HepG2 (cell line): ENCODE data around the gene RAD9A. TPM values are rescaled to one million over a fixed set of nuclear protein-coding genes. Genes with fewer than 3 reads are reported as not detected.

ENCODE experiments used
- ATAC-seq: fragments of 200-7000 bp; cut with Tn5 transposase; 3 replicates; pipeline ENCODE4 v1.9.1; 2020; ENCODE audit warnings: mild to moderate bottlenecking, moderate library complexity
- BruUV-seq: library from RNA; stranded (reverse); fragments of 400-500 nt; replicated peaks from 2 replicates; lab custom pipeline; 2021; lab: Mats Ljungman, UMichigan
- CTCF ChIA-PET: fragments of 300-600 bp; formaldehyde crosslinking; extraction: SDS; loops from one replicate; lab custom pipeline; 2021; ENCODE audit warnings: low total read pairs, inconsistent platforms, low intra/inter-chr PET ratio; lab: Yijun Ruan, JAX
- POLR2A ChIA-PET: fragments of 350-600 bp; sonication (Branson Sonifier 250); formaldehyde crosslinking; loops from one replicate; lab custom pipeline; 2020; ENCODE audit warnings: antibody characterized with exemption, inconsistent platforms; lab: Yijun Ruan, JAX
- DNase-seq: peaks from one replicate; pipeline ENCODE4 v3.0.0-alpha.2; 2015; ENCODE audit warnings: low spot score
- FAIRE-seq: peaks from 3 replicates; lab custom pipeline; 2011; peaks lifted over from hg19 to GRCh38; lab: Jason Lieb, UNC
- H2AFZ ChIP-seq: one replicate; pipeline ENCODE4 v1.6.1; 2011; ENCODE audit warnings: low read length, inconsistent platforms
- H3K27ac ChIP-seq: fragments of 300-600 bp; 3 replicates; pipeline ENCODE4 v1.8.0; 2011; ENCODE audit warnings: mixed run types, mild to moderate bottlenecking, mixed read lengths, low read length, inconsistent platforms; ENCODE audit not compliant: insufficient read depth; ENCODE audit errors: extremely low read length
- H3K27me3 ChIP-seq, 2 experiments: fragments of 200-600 bp in 1 of 2; 2 replicates in 1 of 2; 3 replicates in 1 of 2; pipeline versions ENCODE4 v1.6.0 to v1.8.0; 2011; ENCODE audit warnings: low read length in 2 of 2, mild to moderate bottlenecking in 2 of 2, moderate library complexity in 2 of 2, inconsistent platforms in 1 of 2; ENCODE audit not compliant: insufficient read depth in 2 of 2, control insufficient read depth in 1 of 2
- H3K36me3 ChIP-seq, 2 experiments: fragments of 200-600 bp in 1 of 2; replicated peaks in 1 of 2; 2 replicates in 1 of 2; 3 replicates in 1 of 2; pipeline versions ENCODE4 v1.5.1 to v1.8.0; 2011; ENCODE audit warnings: low read length in 2 of 2, inconsistent platforms in 1 of 2; ENCODE audit not compliant: insufficient read depth in 2 of 2, control insufficient read depth in 1 of 2
- H3K4me1 ChIP-seq: 2 replicates; pipeline ENCODE4 v1.5.1; 2012; ENCODE audit warnings: low read length, inconsistent platforms; ENCODE audit not compliant: insufficient read depth
- H3K4me2 ChIP-seq: 2 replicates; pipeline ENCODE4 v1.6.0; 2011; ENCODE audit warnings: low read depth, low read length, inconsistent platforms
- H3K4me3 ChIP-seq, 3 experiments: fragments of 200-600 bp in 1 of 3; sonication (generic), shearing (Covaris generic) in 1 of 3; replicated peaks in 1 of 3; 2 replicates each; pipeline ENCODE4 v1.5.1; 2011 to 2016; ENCODE audit warnings: low read length in 3 of 3, inconsistent platforms in 2 of 3, low read depth in 2 of 3, mild to moderate bottlenecking in 2 of 3, control low read depth in 1 of 3, mixed read lengths in 1 of 3; ENCODE audit not compliant: insufficient read depth in 1 of 3
- H3K79me2 ChIP-seq: one replicate; pipeline ENCODE4 v1.6.1; 2011; ENCODE audit warnings: low read length, inconsistent platforms; ENCODE audit not compliant: insufficient read depth
- H3K9ac ChIP-seq: 2 replicates; pipeline ENCODE4 v1.6.0; 2011; ENCODE audit warnings: mild to moderate bottlenecking, low read depth, low read length, inconsistent platforms; ENCODE audit not compliant: insufficient read depth
- H3K9me3 ChIP-seq: 2 replicates; pipeline ENCODE4 v1.5.1; 2012; ENCODE audit warnings: mild to moderate bottlenecking, low read length
- H4K20me1 ChIP-seq: 2 replicates; pipeline ENCODE4 v1.6.0; 2011; ENCODE audit warnings: inconsistent platforms, mild to moderate bottlenecking, low read length, moderate library complexity; ENCODE audit not compliant: insufficient read depth
- ATF6 ChIP-seq: sonication (generic); formaldehyde crosslinking; conservative IDR thresholded peaks from 2 replicates; pipeline ENCODE4 v1.4.0; 2020; ENCODE audit warnings: missing genetic modification reagents
- MYPOP ChIP-seq: sonication (generic); formaldehyde crosslinking; IDR thresholded peaks from 2 replicates; pipeline ENCODE4 v1.8.1; 2023; ENCODE audit warnings: mild to moderate bottlenecking, moderate library complexity, missing genetic modification reagents
- PATZ1 ChIP-seq: sonication (generic); formaldehyde crosslinking; IDR thresholded peaks from 2 replicates; pipeline ENCODE4 v1.4.0; 2020; ENCODE audit warnings: missing genetic modification reagents
- SP2 ChIP-seq: sonication (generic); formaldehyde crosslinking; IDR thresholded peaks from 2 replicates; pipeline ENCODE4 v1.5.1; 2020; ENCODE audit warnings: mild to moderate bottlenecking, missing genetic modification reagents
- ZBTB14 ChIP-seq: sonication (generic); formaldehyde crosslinking; IDR thresholded peaks from 2 replicates; pipeline ENCODE4 v1.4.0; 2020; ENCODE audit warnings: missing genetic modification reagents
- ZNF407 ChIP-seq: sonication (generic); formaldehyde crosslinking; IDR thresholded peaks from one replicate; pipeline ENCODE4 v1.5.1; 2020; ENCODE audit warnings: mild to moderate bottlenecking, missing genetic modification reagents; ENCODE audit errors: not compliant biosample characterization
- ZNF749 ChIP-seq: sonication (generic); formaldehyde crosslinking; IDR thresholded peaks from 2 replicates; pipeline ENCODE4 v1.8.0; 2022; ENCODE audit warnings: mild to moderate bottlenecking, missing genetic modification reagents, moderate library complexity, borderline replicate concordance
- WGBS: methylation state at CpG from one replicate; pipeline ENCODE4 v1.1.6; 2017; ENCODE audit warnings: low lambda C conversion rate; 5-methylcytosine and 5-hydroxymethylcytosine counted together
- in situ Hi-C: cut with HindIII; loops from 2 replicates; pipeline ENCODE4 v1.10.0; 2017; ENCODE audit warnings: low pct_unique_long_range_greater_than_20kb; ENCODE audit not compliant: extremely low pct_ligation_motif_present
- intact Hi-C: fragments of 100-400 bp; cut with micrococcal nuclease; formaldehyde crosslinking; loops from one replicate; pipeline ENCODE4 v1.10.0; 2022; ENCODE audit not compliant: unreplicated experiment
- polyA plus RNA-seq, 8 experiments: library from polyadenylated mRNA; depleted of rRNA in 3 of 8; stranded (reverse) in 7 of 8; unstranded in 1 of 8; fragments of >200 nt; fragmentation: Illumina TruSeq in 4 of 8; extraction: Trizol in 4 of 8; gene quantifications; 2 replicates each; pipeline versions ENCODE4 v1.2.1 to v1.2.3, GENCODE V29; 2011 to 2016; ENCODE audit warnings: low read depth in 4 of 8, missing spikeins in 1 of 8, mixed read lengths in 1 of 8; ENCODE audit not compliant: insufficient read depth in 1 of 8
- total RNA-seq, 5 experiments: library from RNA; depleted of rRNA; stranded (reverse); fragments of >200 nt; fragmentation: Illumina TruSeq; extraction: Trizol; gene quantifications; 2 replicates each; pipeline ENCODE4 v1.2.3, GENCODE V29; 2016; ENCODE audit warnings: low read depth in 1 of 5

The RAD9A gene
- total and polyA plus RNA-seq, 2 of the 13 experiments (the other 11 are each of a cell fraction or from before 2014, with no cell fraction given) = 10.1 to 15.7 TPM

GRCh38 chr11:67420147-67420645 lies 28.4 kb downstream of the RAD9A start:
- H4K20me1 ChIP-seq = no peaks in the 10 kb centered on the region
- ChIA-PET CTCF (no interaction called here), POLR2A (interaction anchor here (0.7 to 7.4 kb wide), 6 partner anchors 9 to 132 kb away, joined by 3 to 78 read pairs (median 6); partner anchors contain the start of genes AIP, PPP1CA and TBC1D10C)
- in situ Hi-C loops = no loop called here
- BruUV-seq = no TSS peak
- WGBS = 59% methylated on average over 4 of the region's 15 CpGs
- no peak overlapping the region for H2AFZ ChIP-seq
- no peaks in the 10 kb centered on the region for H3K36me3 ChIP-seq
- ATAC-seq (no peak), DNase-seq (no peak), FAIRE-seq (no peak)
- no peak overlapping the region for H3K27ac ChIP-seq
- H3K27me3 ChIP-seq = peaks cover 5 to 38% of the 10 kb centered on the region in 2 experiments; a peak in 4 of 5 replicates
- H3K4me1 ChIP-seq = peaks cover 67% of the 10 kb centered on the region
- H3K4me3 ChIP-seq = peak overlapping the region in 2 of 3 experiments; percentile 53 to 70; a peak in 5 of 6 replicates
- no peaks in the 10 kb centered on the region for H3K9me3 ChIP-seq
- H3K9ac ChIP-seq = peak overlapping the region; percentile 57
- intact Hi-C loops = no loop called here
- H3K79me2 ChIP-seq = no peaks in the 10 kb centered on the region
- peak overlapping the region; percentile 80 for H3K4me2 ChIP-seq
- 0 out of 2 replicates have a peak, but pooled peaks have one; percentile 19 for TF ChIP-seq MYPOP (CRISPR knock-in tag)
- 0 out of 2 replicates have a peak, but pooled peaks have one; percentile 28 for TF ChIP-seq ZNF749 (CRISPR knock-in tag)
- TF ChIP-seq PATZ1 (CRISPR knock-in tag) = 0 out of 2 replicates have a peak, but pooled peaks have one; percentile 11
- 0 out of 2 replicates have a peak, but pooled peaks have one; percentile 2 for TF ChIP-seq SP2 (CRISPR knock-in tag)
- TF ChIP-seq ATF6 (CRISPR knock-in tag) = no peak
- TF ChIP-seq ZBTB14 = no peak
- peak; percentile 50 for TF ChIP-seq ZNF407 (CRISPR knock-in tag)
